ENCODE measurements around the gene MAP3K19.

DNA sequence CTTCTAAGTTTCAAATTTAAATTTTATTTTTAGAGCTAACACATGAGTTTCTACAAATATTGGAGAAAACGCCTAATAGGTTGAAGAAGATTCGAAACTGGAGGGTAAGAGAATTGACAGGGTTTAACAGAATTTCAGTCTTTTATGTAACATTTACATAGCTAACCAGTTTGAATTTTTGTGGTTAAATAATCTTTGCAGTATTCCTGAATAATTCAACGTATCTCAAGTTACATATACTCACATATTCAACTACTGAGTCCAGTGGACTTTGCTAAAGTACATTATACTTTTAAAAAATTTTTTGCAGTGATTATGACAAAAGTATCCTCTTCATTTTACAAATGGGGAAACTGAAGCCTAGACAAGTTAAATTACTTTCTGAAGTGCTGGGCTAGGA lies 94.6 kb downstream of the MAP3K19 start:
- TF ChIP-seq BHLHE40 (IDR thresholded peaks at IDR 0.05; ENCODE audit: borderline replicate concordance) = no peak
- TF ChIP-seq NFRKB (IDR thresholded peaks at IDR 0.05) = no peak
- no peak for TF ChIP-seq SUZ12 (IDR thresholded peaks at IDR 0.05)
- TF ChIP-seq HDGF (IDR thresholded peaks at IDR 0.05; ENCODE audit: borderline replicate concordance) = no peak
- TF ChIP-seq ELF4 (IDR thresholded peaks at IDR 0.05) = no peak
- no peak for TF ChIP-seq L3MBTL2 (conservative IDR thresholded peaks at IDR 0.05)
- no peak for TF ChIP-seq FOXM1 (IDR thresholded peaks at IDR 0.05; ENCODE audit: borderline replicate concordance)
- TF ChIP-seq ZNF384 (IDR thresholded peaks at IDR 0.05) = no peak
- TF ChIP-seq FOXA1 (IDR thresholded peaks at IDR 0.05) = no peak
- no peak for TF ChIP-seq TARDBP (IDR thresholded peaks at IDR 0.05)
- no peak for TF ChIP-seq LEF1 (IDR thresholded peaks at IDR 0.05; ENCODE audit: borderline replicate concordance)
- TF ChIP-seq FOXK2 (IDR thresholded peaks at IDR 0.05) = no peak
